C4-2B (cell line): ENCODE data around the gene GMEB2.
"Not testable (repeated sequence)": the region's sequence is repeated elsewhere in the genome, so short reads cannot be mapped to it uniquely, and the experiment has no call there.

ENCODE experiments used
- H3K27ac ChIP-seq: fragments of 450-650 bp; 2 replicates; pipeline ENCODE4 v1.5.1; 2017
- ZFX ChIP-seq: fragments of 450-650 bp; IDR thresholded peaks from 2 replicates; pipeline ENCODE4 v1.6.1; 2017
- TF ChIP-seq, protein P1 (sequence below): fragments of 450-650 bp; conservative IDR thresholded peaks from 2 replicates; pipeline ENCODE4 v1.5.1; 2017; ENCODE audit warnings: mild to moderate bottlenecking

The GMEB2 gene

DNA sequence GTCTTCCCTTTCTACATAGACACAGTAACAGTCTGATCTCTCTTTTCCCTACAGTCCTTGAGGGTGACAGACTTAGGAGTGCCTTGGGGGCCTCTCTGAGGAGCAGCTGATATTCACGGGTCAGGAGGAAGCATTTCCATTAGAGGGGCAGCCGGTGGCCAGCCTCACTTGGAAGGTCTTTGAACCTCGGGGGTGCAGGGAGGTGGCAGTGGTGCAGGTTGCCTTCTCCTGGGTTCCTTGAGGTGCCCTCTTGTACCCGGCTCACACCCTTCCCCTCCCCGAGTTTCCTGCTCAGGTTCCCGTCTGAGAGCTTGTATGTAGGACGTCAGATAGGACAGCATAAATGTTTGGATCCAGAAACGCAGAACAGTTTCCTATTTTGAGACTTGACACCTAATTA is 33.7 kb upstream of the GMEB2 start:
- no peak for TF ChIP-seq ZFX
- TF ChIP-seq, protein P1, sequence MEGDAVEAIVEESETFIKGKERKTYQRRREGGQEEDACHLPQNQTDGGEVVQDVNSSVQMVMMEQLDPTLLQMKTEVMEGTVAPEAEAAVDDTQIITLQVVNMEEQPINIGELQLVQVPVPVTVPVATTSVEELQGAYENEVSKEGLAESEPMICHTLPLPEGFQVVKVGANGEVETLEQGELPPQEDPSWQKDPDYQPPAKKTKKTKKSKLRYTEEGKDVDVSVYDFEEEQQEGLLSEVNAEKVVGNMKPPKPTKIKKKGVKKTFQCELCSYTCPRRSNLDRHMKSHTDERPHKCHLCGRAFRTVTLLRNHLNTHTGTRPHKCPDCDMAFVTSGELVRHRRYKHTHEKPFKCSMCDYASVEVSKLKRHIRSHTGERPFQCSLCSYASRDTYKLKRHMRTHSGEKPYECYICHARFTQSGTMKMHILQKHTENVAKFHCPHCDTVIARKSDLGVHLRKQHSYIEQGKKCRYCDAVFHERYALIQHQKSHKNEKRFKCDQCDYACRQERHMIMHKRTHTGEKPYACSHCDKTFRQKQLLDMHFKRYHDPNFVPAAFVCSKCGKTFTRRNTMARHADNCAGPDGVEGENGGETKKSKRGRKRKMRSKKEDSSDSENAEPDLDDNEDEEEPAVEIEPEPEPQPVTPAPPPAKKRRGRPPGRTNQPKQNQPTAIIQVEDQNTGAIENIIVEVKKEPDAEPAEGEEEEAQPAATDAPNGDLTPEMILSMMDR: no peak

DNA sequence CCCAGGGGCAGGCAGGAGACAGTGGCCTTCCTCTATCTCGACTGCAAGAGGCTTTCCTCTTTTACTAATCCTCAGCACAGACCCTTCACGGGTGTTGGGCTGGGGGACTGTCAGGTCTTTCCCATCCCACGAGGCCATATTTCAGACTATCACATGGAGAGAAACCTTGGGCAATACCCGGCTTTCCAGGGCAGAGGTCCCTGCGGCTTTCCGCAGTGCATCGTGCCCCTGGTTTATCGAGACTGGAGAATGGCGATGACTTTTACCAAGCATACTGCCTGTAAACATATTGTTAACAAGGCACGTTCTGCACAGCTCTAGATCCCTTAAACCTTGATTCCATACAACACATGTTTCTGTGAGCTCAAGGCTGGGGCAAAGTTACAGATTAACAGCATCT is 33.3 kb upstream of the GMEB2 start:
- H3K27ac ChIP-seq: not testable (repeated sequence)

More for the DNA sequence above, 33.7 kb upstream of the GMEB2 start:
- H3K27ac ChIP-seq: no peak overlapping the region

GRCh38 chr20:63659370-63659769 is 32.5 kb upstream of the GMEB2 start:
- TF ChIP-seq ZFX: no peak
- H3K27ac ChIP-seq: peak overlapping the region; percentile 80; the same call in 1 of the 2 replicates

GRCh38 chr20:63658749-63659187 is 31.9 kb upstream of the GMEB2 start:
- peak overlapping the region; percentile 80 for H3K27ac ChIP-seq
- TF ChIP-seq, protein P1: no peak
- TF ChIP-seq ZFX: no peak

GRCh38 chr20:63657937-63658748 is 31.2 kb upstream of the GMEB2 start, which contains the start of gene RTEL1:
TSS of gene RTEL1 (plus strand) at chr20:63658312. CDS start at chr20:63659403, 1,091 bp downstream.
- H3K27ac ChIP-seq: peak within 1 kb of the TSS; percentile 80
- TF ChIP-seq, protein P1: no peak
- peak; percentile 86; the same call in 1 of the 2 replicates for TF ChIP-seq ZFX

- H3K27ac ChIP-seq: peak overlapping the region; percentile 80
- TF ChIP-seq ZFX: no peak
Measured at GRCh38 chr20:63657260-63657936, 30.5 kb upstream of the GMEB2 start.

GRCh38 chr20:63656451-63656850 is 29.6 kb upstream of the GMEB2 start:
- no peak for TF ChIP-seq ZFX
- TF ChIP-seq, protein P1: no peak
- no peak overlapping the region for H3K27ac ChIP-seq

GRCh38 chr20:63655249-63655648 is 28.3 kb upstream of the GMEB2 start:
- TF ChIP-seq ZFX: no peak
- TF ChIP-seq, protein P1: no peak
- no peak overlapping the region for H3K27ac ChIP-seq
